CD4-positive, alpha-beta T cell treated with Interferon alpha-2 for 1 hour (primary cell): ENCODE data around the gene NAPG.
"Not testable (repeated sequence)": the region's sequence is repeated elsewhere in the genome, so short reads cannot be mapped to it uniquely, and the experiment has no call there.

Source experiments
- DNase-seq, 2 donors: peaks; one replicate each; pipeline ENCODE4 v3.0.0-alpha.2; 2020 to 2022

The NAPG gene

DNA sequence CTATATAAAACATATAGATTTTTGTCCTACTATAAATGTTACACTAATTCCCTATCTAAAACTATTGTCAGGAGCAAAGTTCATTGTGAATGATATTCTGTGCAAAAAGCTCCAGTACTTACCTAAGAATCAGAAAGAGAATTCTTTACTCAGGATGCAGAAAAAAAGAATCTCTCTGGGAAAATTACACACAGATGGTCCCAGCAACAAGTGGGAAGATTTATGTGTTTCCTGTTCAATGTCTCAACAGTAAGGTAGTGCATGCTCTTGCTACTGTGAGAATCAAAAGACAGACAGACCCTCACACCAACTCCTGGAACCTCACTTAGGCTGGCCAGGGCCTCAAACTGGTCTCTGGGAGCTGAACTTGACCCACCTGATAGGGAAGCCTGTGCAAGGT lies 11.2 kb upstream of the NAPG start:
- no peak for DNase-seq

DNA sequence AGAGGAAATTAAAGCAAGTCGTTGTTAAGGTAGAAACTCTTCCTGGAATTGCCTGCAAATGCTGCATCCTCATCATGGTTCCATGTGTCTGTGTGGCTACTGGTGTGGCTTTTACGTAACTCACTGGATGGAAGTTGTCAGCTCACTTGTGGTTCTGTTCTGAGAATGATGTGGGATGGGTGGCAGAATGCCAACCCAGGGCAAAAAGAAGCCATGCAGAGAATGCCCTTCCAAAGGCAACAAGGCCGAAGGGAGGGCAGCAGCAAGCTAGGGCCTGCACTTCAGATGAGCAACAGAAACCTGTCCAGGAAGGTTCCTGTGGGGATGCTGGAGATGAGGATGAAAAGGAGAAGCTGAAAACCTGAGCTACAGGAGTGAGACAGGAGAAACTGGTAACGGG lies 10.4 kb upstream of the NAPG start:
- DNase-seq: no peak

DNA sequence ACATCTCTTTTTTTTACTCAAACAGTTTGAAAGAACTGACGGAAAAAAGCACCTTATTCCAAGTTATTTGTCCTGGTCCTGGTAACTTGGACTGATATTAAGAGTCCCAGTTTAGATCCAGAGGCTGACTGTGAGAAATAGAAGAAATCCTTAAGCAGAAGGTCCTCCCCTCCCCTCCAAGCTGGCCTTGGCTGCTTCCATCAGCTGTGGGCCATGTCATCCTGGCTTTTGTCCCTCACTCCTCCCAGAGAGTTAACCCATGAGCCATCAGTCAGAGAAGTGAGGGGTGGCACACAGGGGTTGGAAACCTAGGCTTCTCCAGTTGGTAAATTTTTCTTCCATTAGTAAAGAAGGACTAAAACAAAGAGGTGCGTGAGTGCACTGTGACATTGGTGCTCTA lies 9.7 kb upstream of the NAPG start:
- DNase-seq: no peak

DNA sequence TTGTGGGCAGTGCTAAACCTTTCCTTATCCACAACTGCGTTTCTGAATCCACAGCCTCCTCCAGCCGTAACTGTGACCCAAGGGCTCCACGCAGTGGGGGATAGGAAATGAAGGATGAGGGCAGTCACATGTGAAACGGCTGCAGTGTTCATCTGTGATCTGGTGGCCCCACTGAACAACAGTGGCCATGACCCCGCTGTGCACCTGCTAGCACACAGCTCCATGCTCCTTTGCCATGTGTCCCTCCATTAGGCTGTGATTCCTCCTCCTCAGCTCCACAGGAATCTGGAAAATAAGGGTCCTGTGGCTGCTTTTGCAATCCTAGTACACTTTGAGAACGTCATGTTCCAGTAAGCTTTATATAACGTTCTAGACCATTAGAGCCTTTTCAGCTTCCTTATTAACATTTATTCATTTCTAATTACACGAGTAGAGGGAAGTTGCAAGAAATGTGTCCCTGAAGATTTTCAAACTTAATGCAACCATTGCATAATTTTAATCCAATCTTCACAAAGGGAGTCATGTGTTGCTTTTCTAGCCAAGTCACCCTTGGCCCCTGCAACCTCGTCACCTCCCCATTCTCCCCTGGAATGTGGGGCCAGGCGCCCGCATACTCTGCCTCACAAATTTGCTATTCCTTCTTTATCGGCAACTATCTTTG lies 7.1 kb upstream of the NAPG start:
- no peak for DNase-seq

DNA sequence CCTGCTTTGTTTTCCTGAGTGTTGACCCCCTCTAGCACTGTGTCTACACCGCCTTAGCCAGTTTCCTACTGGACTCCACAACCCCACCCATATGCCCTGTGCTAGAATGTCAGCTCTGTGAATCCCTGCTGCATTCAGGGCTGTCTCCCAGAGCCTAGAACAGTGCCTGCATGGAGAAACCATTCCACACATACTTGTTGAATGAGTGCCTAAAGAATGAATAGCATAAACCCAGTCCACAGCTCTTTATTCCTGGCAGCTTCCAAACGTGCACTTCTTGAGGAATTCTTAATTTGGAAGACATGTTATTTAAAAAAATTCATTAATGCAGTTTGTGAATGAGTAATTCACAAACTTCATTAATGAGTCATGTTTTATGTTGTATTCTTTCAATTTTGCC lies 6.5 kb upstream of the NAPG start:
- no peak for DNase-seq

DNA sequence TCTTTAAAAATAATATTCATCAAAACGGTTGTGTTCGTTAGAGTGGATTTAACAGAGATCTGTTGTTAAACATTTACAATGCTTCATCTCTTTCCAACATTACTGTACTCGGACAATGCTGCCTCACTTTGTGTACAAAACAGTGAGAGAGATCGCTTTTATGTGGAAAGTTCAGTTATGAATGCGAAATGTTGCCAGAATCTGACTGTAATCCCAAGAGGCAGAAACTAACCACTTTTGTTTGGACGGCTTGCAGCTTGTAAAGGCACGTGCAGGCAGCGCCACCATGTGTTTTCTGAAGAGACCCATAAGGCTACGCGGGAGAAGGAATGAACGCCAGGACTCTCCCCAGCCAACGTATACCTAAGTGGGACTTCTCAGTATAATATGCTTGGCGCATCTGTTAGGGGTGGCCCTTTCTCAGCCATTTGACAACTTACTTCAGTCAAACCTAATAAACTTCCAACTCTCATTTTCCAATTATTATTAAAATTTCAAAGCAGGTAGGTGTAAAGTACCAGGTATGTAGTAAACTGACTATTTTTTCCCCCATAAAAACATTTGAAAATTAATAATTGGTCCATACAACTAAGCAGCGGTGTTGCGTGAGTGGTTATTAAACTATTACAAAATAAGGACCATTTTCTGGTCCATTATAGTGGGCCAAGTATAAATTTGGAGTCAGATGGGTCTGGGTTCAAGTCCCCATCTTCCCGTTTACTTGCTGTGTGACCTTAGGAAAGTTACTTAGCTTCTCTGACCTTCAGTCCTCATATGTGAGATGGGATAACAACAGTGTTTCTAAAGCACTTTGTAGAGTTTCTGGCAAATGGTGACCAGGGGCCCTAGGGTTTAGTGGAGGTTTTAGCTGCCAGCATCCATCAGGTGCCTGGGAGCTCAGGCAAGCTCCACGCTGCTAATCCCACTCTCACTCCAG lies 5.6 kb upstream of the NAPG start:
- peak; percentile 66 to 68 for DNase-seq

DNA sequence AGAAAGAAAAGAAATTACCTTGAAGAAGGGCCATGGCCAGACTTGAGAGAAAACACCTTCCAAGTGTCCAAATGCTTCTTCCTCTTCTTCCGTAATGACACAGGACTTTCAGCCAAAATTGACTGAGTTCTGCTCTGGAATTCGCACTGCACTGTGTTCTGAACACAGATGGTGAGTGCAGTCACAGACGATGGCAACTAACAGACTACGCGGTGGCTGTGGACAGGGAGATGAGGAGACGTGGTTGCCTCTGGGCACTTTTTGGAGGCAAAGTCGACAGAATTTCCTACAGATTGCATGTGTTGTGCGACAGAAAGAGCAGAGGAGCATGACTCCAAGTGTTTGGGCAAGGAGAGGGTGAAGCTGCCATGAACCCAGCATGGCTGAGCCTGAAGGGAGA lies 4.3 kb upstream of the NAPG start:
- no peak for DNase-seq

DNA sequence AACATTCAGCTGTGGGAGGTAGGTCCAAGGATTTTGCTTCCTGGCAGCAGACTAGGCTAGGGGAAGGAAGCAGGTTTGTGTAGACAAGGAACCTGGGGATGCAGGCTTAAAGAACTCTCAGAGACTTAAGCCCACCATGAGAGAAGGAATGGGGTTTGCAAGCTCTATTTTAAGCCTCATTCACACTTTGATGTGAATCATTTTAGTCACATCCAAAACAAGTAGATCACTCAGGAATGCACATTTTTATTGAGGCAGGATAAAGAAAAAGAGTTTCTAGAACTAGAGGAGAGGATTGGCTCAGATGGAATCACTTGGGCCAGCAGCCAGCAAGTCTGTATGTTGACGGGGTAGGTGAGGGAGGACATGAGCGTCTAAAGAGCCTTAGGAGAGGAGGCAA lies 3.3 kb upstream of the NAPG start:
- DNase-seq: no peak

DNA sequence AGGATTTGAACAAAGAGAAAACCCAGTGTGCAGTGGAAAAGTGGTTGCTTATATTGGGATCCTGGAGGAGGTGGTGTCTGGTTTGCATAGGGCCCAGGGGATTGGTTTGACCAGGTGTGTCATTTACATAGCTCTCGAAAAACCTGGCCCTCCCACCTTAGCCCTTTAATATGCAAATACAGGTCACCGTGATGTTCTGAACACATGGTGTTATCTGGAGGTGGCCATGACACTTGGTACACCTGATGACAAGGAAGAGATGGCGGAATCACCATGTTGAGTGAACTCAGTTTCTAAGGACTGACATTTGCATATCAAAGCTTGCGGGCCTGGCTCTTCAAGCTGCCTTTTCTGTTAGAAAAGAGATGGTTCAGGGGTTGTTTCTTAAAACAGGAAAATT lies 2.3 kb upstream of the NAPG start:
- DNase-seq: no peak

DNA sequence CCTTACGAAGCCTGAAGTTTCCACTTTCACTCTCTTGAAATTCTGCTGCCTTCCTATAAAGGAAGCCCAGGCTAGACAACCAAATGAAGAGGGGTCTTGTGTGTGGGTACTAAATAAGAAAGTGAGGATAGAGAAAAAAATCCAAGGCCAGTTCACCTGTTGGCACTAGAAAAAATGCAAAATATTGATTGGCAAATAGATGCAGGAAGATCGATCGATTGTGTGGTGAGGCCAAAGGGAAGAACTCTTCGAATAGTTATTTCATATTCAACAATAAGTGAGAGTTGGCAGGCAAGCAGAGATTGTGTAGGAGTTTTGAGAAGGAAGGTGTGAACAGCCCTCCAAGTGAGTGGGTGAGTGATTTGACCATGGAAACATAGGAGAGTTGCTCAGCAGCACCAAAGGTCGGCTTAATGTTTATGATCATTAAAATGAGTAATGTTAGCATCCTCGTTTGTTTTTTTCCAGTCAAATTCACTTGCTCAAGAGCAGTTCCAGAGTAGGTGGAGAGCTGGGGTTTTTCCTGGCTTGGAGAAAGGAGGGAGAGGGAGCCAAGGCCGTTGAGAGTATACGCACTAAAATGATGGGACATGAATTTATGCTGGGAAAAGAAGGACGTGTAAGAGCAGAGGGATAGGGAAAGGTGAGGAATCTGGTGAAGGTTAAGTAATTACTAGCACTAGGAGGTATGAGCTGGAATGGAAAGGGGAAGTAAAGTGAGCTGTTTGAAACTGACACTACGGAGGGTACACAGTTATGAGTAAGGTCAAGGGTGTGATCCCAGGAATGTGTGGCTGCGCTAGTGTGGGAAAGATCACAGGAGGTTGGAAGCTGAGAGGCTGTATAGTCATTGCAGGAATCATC lies 1.1 kb upstream of the NAPG start:
- no peak for DNase-seq

DNA sequence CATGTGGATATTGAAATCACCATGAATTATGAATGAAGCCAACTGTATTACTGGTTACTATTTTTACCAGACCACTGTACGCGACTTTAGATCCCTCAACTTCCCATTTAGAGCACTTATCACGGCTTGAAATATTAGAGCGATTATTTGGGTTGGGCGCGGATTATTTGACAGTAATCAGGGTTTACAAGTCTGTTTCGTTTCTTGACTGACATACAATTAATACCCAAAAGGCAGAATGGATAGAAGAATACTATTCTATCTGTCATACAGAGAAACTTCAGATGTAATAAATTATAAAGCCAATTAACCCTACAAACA lies 496 bp upstream of the NAPG start:
- DNase-seq: no peak

DNA sequence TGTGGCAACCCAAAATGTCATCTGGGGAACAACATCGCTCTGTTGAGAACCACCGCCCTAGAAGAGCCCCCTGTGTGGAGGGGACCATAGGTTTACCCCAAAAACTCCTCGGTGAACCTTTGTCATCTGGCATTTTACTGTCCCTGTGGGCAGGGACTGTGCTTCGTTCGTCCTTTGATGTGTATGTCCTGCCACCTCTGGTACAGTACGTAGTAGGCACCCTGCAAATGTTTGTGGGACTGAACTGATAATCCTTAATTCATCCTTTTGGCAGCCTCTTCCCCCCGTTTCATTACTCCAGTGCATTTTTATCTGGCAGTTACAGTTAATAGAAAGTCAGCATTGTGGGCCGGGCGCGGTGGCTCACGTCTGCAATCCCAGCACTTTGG lies 728 bp downstream of the NAPG start:
- DNase-seq: no peak

DNA sequence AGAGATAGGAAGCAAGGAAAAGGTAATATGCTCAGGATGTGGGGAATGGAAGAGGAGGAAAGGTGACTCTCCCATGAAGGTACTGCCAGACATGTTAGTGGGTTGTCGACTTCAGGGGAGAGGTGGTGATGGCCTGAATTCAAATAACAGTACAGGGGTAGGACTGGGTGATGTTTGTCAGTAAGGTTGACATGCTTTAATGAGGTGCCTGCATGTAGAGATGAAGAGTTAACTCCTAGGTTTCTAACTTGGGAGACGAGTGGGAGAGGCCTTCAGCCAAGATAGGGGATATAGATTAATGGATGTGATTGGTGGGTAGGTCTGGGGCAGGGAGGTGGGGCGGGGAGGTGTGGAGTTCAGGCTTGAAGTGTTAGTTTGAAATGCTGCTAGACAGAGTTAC lies 2.6 kb downstream of the NAPG start:
- DNase-seq: no peak

DNA sequence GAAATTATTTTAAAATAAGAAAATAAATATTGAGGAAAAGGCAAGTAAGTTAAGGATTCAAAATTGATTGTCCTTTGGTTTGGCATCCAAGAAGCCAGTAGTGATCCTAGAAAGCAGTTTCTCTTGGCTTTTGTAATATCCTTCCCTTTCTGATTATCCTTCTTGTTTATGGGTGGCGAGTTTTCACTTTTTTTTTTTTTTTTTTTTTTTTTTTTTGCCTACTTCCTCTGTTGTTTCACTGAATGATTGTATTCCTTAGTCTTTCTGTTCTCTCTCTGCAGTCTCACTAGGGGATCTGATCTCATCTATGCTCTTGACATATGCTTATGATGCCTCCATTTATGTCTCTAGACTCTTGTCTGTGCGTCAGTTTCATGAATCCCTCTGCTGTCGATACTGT lies 4.2 kb downstream of the NAPG start:
- DNase-seq: no peak

DNA sequence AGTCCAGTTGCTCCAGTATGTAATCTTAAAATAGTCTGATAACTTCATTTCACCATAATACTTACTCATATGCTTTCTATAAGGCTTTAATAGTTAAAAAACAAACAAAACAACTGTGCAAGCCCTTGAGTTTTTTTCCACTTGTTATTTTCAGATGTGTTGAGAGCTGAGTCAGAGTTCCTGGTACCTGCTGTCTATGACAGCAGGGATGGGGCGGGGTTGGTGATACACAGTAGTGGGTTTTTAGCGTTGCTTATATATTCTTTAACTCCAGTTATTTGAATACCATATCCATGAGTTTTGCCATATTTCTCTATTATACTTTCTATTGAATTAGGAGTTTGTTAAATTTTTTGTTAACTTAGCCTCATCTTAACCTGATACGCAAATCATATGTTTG lies 5.0 kb downstream of the NAPG start:
- no peak for DNase-seq

DNA sequence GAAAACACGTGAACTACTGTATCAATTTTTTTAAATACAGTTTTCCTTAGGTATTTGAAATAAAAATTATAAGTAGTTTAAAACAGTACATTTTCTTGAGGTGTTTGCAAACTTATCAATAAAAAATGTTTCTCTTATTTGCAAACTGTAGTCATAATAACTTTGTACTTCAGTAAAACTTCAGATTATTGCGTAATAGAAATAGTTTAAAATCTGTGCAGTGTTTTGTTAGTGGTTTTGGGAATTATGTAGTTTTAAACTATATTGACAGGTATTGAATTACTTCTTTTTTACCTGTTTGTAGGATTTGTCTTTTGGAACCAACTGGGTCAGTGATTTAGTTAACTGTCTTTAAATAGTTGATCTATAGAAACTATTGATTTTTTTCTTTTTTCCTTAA lies 7.3 kb downstream of the NAPG start:
- DNase-seq: no peak

DNA sequence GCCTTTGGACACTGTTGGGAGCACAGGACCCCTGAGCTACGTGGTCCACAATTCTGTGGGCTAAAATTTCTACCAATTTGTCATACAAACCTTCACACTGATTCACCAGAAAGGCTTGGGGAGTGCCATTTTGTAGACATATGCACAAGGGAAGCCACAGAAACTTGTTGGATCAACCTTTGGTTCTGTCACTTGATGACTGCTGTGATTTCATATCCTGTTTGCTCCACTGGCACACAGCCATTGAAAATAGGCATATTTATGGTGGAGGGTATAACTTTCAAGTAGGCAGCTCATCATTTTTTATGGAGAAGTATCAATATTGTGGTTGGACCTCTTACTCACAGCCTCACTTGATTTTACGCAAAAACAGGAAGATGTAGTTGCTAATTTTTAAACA lies 10.5 kb downstream of the NAPG start:
- DNase-seq: no peak

DNA sequence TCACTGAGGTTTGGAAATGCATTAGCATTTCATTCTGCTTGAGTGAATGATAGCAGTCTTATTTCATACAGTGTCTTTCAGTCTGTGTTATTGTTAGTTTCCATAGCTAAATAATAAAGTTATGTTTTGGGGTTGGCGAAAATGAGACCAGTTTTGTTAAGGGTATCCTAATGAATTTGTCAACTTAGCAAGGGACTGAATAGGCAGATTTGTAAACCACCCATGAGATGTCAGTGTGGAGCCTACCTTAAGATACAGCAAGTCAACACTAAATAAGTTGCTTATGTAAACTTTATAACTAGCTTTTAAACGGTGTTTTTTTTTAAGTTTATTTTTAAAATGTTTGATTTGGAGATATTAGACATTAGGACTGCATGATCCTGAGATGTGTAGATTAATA lies 11.9 kb downstream of the NAPG start:
- no peak for DNase-seq

DNA sequence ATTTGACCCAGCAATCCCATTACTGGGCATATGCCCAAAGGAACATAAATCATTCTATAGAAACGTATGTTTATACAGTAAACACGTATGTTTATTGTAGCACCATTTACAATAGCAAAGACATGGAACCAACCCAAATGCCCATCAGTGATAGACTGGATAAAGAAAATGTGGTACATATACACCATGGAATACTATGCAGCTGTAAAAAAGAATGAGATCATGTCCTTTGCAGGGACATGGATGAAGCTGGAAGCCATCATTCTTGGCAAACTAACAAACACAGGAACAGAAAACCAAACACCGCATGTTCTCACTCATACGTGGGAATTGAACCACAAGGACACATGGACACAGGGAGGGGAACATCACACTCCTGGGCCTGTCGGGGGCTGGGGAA lies 13.3 kb downstream of the NAPG start:
- DNase-seq: not testable (repeated sequence)

DNA sequence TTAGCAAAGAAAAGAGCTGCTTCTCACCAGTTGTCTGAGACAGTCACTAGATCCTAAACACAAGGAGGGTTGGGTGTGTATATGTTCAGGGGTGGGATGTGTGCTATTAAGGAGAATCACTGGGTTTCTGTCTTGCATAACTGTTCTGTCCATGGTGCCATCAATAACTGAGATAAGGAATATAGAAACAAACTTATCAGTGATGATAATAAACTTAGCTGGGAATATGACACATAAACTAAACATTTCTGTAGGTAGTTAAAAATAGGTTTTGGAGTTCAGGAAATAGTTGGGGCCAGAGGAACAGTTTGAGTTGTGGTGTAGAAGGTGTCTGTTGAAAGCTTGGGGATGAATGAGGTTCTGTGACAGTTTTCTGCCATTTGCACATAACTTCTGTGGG lies 17.4 kb downstream of the NAPG start:
- DNase-seq: no peak

DNA sequence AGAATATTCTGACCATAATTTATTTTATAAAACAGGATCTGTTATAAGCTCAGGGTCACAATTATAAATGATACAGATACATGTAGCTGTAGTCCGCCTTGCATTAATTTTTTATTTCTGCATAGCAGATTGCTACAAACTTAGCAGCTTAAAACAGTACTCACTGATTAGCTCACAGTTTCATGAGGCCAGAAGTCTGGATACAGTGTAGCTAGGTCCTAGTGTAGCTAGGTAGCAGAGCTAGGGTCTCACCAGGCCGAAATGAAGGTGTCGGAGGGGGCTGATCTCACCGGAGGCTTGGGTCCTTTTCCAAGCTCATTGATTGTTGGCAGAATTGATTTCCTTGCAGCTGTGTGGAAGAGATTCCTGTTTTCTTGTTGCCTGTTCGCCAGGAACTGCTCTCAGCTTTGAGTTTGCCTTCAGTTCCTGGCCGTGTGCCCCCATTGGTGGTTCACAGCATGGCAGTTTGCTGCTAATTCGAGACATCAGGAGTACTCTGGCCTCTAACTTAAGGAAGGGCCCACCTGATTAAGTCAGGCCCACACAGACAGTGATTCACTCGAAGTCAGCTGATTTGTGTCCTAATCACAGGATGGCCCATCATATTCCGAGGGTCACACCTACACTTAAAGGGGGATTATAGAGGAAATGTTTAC lies 18.4 kb downstream of the NAPG start:
- DNase-seq: no peak

DNA sequence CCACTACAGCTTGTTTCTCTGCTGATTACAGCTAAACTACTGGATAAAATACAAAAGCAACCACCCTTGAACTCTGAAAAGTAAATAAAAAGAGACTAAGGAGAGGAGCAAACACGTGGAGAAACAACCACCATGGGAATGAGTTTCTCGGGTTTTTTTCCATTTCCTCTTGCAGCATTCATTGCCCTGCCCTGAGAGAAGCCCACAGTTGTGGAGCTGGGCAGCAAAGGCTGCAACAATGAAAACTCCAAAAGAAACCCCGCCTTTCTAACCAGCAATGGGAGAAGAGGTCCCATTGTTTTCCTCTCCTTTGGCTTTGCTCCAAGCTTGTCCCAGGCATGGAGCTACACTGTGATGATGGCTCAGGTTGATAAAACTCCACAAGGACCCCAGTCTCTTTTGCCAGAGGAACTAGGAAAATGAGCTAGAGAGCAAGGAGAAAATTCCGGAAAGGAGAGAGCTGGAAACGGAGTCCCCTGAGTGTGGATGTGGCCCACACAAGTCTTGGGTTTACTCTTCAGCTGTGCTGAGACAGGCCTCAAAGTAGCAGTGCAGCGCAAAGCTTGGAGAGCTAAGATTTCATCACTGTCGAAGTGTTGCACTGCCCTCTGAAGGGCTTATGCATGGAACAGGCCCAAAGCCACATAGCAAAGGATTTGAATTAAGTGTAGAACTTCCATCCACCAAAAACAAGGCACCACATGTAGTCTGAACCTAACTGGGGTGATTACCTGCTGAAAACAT lies 20.9 kb downstream of the NAPG start:
- no peak for DNase-seq

DNA sequence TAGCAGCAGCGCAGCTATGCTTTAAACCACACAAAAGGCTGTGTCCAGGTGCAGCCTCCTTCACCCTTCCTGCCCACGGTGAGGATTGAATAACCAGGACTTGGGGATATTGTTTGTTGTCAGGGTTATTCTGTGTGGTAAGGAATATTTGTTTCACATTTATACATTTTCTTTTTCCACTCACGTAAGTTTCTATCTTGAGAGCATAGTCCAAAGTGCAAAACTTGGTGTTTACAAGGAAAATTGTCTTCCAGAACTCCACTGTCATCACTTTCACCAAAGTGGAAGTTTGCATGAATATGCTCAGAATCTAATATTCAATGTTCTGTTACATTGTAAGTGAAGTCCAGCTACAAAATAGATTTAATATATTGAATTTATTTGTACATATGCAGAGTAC lies 26.4 kb downstream of the NAPG start:
- DNase-seq: no peak
